Stimulated activated naive B cell treated with anti-CD40 and anti-IgM and Interleukin-4, amounts not matched to agents 10 μg/mL and 1 μg/mL and 100 μg/mL, for 72 hours (primary cell): ENCODE data around the gene PITPNC1.
"Not testable (repeated sequence)": the region's sequence is repeated elsewhere in the genome, so short reads cannot be mapped to it uniquely, and the experiment has no call there.

ENCODE experiments used
- ATAC-seq, 2 donors: fragments of 150-1000 bp; cut with Tn5 transposase; replicated peaks; 2 replicates each; pipeline ENCODE4 v1.10.0; 2021; ENCODE audit warnings: moderate library complexity in 1 of 2
- DNase-seq: peaks from one replicate; pipeline ENCODE4 v3.0.0; 2021
- H3K27ac Mint-ChIP-seq: one replicate; pipeline ENCODE4 v1.8.0; 2022; ENCODE audit warnings: mild to moderate bottlenecking, mixed read lengths
- H3K27me3 Mint-ChIP-seq, 2 donors: one replicate each; pipeline ENCODE4 v1.8.0; 2022; ENCODE audit warnings: mixed read lengths in 2 of 2
- H3K36me3 Mint-ChIP-seq, 2 donors: one replicate each; pipeline ENCODE4 v1.8.0; 2022; ENCODE audit warnings: mixed read lengths in 2 of 2, mild to moderate bottlenecking in 1 of 2
- H3K4me1 Mint-ChIP-seq, 2 donors: one replicate each; pipeline ENCODE4 v1.8.0; 2022; ENCODE audit warnings: mixed read lengths in 2 of 2, mild to moderate bottlenecking in 1 of 2
- H3K4me3 Mint-ChIP-seq, 2 donors: one replicate each; pipeline ENCODE4 v1.8.0; 2022; ENCODE audit warnings: mild to moderate bottlenecking in 2 of 2, mixed read lengths in 2 of 2, moderate library complexity in 1 of 2
- H3K9me3 Mint-ChIP-seq, 2 donors: one replicate each; pipeline ENCODE4 v1.8.0; 2022; ENCODE audit warnings: mixed read lengths in 2 of 2, mild to moderate bottlenecking in 1 of 2

Gene PITPNC1

GRCh38 chr17:67629971-67630320 lies 252.9 kb downstream of the PITPNC1 start:
- H3K27ac Mint-ChIP-seq: no peak overlapping the region
- no peak for ATAC-seq
- DNase-seq: no peak

GRCh38 chr17:67630836-67631235 lies 253.8 kb downstream of the PITPNC1 start:
- peaks cover 24 to 31% of the 10 kb centered on the region in 2 donors for H3K36me3 Mint-ChIP-seq
- not testable (repeated sequence) for H3K27ac Mint-ChIP-seq, H3K27me3 Mint-ChIP-seq, ATAC-seq, DNase-seq, H3K4me3 Mint-ChIP-seq, H3K4me1 Mint-ChIP-seq
- H3K9me3 Mint-ChIP-seq: peaks cover 8 to 12% of the 10 kb centered on the region in 2 donors

More at GRCh38 chr17:67629971-67630320, 252.9 kb downstream of the PITPNC1 start:
- Mint-ChIP-seq H3K36me3 (peaks cover 23 to 25% of the 10 kb centered on the region in 2 donors), H3K27me3 (no peaks in the 10 kb centered on the region), H3K9me3 (peaks cover 8 to 12% of the 10 kb centered on the region in 2 donors), H3K4me3 (no peak overlapping the region), H3K4me1 (no peaks in the 10 kb centered on the region)

DNA sequence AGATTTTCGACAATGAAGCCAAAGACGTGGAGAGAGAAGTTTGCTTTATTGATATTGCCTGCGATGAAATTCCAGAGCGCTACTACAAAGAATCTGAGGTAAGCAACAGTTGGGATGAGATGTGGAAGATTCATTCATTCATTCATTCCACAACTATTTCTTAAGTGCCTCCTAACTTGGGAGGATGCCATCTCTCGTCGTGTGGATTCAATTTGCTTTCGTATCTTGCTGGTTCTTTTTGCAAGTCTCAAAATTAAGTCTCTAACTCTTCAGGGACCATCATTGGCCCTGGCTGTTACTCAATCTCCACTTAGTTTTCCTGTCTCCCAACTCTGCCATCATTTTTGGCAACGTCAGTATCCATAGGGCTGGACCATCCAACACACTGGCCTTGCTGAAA lies 255.1 kb downstream of the PITPNC1 start:
- H3K27me3 Mint-ChIP-seq: no peaks in the 10 kb centered on the region
- DNase-seq (no peak), ATAC-seq (no peak)
- H3K4me3 Mint-ChIP-seq: no peak overlapping the region
- H3K36me3 Mint-ChIP-seq: peaks cover 21 to 31% of the 10 kb centered on the region in 2 donors
- peaks cover 8 to 12% of the 10 kb centered on the region in 2 donors for H3K9me3 Mint-ChIP-seq
- H3K4me1 Mint-ChIP-seq: no peaks in the 10 kb centered on the region
- no peak overlapping the region for H3K27ac Mint-ChIP-seq

- Mint-ChIP-seq H3K27me3 (no peaks in the 10 kb centered on the region), H3K4me1 (no peaks in the 10 kb centered on the region), H3K4me3 (no peak overlapping the region), H3K9me3 (peaks cover 0 to 1% of the 10 kb centered on the region in 2 donors), H3K36me3 (peaks cover 14 to 21% of the 10 kb centered on the region in 2 donors), H3K27ac (no peak overlapping the region)
- no peak for ATAC-seq
- DNase-seq: no peak
These were observed 256.7 kb downstream of the PITPNC1 start for GRCh38 chr17:67633751-67634211.

GRCh38 chr17:67635681-67636080 lies 258.6 kb downstream of the PITPNC1 start:
- Mint-ChIP-seq H3K4me3 (no peak overlapping the region), H3K27me3 (no peaks in the 10 kb centered on the region), H3K4me1 (no peaks in the 10 kb centered on the region), H3K27ac (no peak overlapping the region), H3K36me3 (peaks cover 14 to 21% of the 10 kb centered on the region in 2 donors), H3K9me3 (no peaks in the 10 kb centered on the region)
- ATAC-seq (no peak), DNase-seq (no peak)

GRCh38 chr17:67636312-67636711 lies 259.2 kb downstream of the PITPNC1 start:
- no peaks in the 10 kb centered on the region for H3K9me3 Mint-ChIP-seq
- ATAC-seq (no peak), DNase-seq (no peak)
- H3K4me3 Mint-ChIP-seq: no peak overlapping the region
- H3K36me3 Mint-ChIP-seq: peaks cover 14 to 21% of the 10 kb centered on the region in 2 donors
- H3K27me3 Mint-ChIP-seq: no peaks in the 10 kb centered on the region
- H3K27ac Mint-ChIP-seq: no peak overlapping the region
- no peaks in the 10 kb centered on the region for H3K4me1 Mint-ChIP-seq

GRCh38 chr17:67636834-67637520 lies 259.9 kb downstream of the PITPNC1 start:
- H3K4me3 Mint-ChIP-seq: no peak overlapping the region
- peaks cover 12 to 17% of the 10 kb centered on the region in 2 donors for H3K36me3 Mint-ChIP-seq
- DNase-seq (no peak), ATAC-seq (no peak)
- H3K9me3 Mint-ChIP-seq: no peaks in the 10 kb centered on the region
- no peaks in the 10 kb centered on the region for H3K27me3 Mint-ChIP-seq
- no peaks in the 10 kb centered on the region for H3K4me1 Mint-ChIP-seq
- no peak overlapping the region for H3K27ac Mint-ChIP-seq

DNA sequence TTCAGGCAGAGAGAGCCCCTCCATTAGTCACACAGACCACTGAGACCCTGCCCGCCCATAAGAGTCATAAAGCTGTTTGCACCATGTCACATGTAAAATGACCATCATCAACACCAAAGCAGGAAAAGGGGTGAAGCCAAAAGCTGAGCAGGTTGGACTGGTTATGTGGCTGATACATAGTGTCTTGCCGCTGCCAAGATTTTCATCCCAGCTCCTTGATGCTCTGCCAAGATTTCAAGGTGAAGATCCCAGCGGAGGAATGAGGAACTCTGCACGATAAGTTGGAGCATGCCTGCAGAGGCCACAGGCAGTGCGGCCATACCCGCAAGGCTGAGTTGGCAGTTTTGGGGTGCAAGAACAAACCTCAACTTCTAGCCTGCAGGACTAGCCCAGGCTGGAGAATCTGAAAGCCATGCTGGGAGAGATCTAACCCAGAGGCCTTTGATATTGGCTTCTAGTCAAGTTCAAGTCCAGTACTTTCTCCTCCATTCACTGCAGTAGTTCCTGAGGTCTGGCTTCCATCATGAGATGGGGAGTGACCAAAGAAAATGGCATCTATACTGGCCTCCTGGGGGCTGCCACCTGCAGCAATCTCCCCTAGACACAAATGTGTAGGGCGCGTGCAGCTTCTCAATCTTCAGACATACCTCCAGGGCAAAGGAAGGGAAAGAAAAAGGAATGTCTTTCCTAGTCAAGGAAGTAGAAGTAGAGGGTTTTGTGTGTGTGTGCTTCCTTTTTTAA lies 261.0 kb downstream of the PITPNC1 start:
- H3K4me3 Mint-ChIP-seq: no peak overlapping the region
- H3K27me3 Mint-ChIP-seq: no peaks in the 10 kb centered on the region
- peaks cover 3 to 6% of the 10 kb centered on the region in 2 donors for H3K36me3 Mint-ChIP-seq
- no peaks in the 10 kb centered on the region for H3K4me1 Mint-ChIP-seq
- ATAC-seq: no peak
- no peaks in the 10 kb centered on the region for H3K9me3 Mint-ChIP-seq
- H3K27ac Mint-ChIP-seq: no peak overlapping the region
- DNase-seq: no peak

DNA sequence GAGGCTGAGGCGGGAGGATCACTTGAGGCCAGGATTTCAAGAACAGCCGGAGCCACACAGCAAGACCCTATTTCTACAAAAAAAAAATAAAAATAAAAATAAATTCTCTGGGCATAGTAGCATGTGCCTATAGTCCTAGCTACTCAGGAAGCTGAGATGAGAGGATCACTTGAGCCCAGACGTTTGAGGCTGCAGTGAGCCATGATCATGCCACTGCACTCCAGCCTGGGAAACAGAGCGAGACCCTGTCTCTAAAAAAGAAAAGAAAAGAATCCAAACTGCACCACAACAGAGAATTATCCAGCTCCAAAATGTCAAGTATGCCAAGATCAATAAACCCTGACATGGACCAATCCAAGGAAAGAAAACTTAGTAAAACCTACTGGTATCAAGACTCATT lies 261.8 kb downstream of the PITPNC1 start:
- H3K9me3 Mint-ChIP-seq: no peaks in the 10 kb centered on the region
- DNase-seq (no peak), ATAC-seq (no peak)
- H3K27ac Mint-ChIP-seq: no peak overlapping the region
- no peaks in the 10 kb centered on the region for H3K27me3 Mint-ChIP-seq
- no peaks in the 10 kb centered on the region for H3K4me1 Mint-ChIP-seq
- H3K36me3 Mint-ChIP-seq: peaks cover 3 to 6% of the 10 kb centered on the region in 2 donors
- H3K4me3 Mint-ChIP-seq: no peak overlapping the region

DNA sequence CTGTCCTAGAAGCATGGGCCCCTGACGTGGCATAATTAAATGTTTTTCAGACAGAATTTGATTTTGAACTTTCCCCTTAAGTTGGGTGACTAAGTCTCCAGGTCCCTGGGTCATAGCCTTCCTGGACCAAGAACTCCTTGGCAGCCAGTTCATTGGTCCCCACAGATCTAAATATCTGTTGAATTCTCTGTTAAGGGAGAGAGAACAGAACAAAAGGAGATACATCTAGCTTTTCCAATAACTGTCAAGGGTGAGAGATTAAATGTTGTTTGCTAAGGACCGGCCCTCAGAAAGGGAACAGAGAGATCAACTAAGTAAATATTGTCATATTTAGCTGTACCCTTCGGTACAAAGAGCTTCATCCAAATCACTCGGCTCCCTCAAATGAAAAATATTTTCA lies 262.5 kb downstream of the PITPNC1 start:
- Mint-ChIP-seq H3K4me3 (no peak overlapping the region), H3K9me3 (no peaks in the 10 kb centered on the region), H3K36me3 (peaks cover 3 to 6% of the 10 kb centered on the region in 2 donors), H3K4me1 (no peaks in the 10 kb centered on the region), H3K27ac (no peak overlapping the region), H3K27me3 (no peaks in the 10 kb centered on the region)
- ATAC-seq (no peak), DNase-seq (no peak)

DNA sequence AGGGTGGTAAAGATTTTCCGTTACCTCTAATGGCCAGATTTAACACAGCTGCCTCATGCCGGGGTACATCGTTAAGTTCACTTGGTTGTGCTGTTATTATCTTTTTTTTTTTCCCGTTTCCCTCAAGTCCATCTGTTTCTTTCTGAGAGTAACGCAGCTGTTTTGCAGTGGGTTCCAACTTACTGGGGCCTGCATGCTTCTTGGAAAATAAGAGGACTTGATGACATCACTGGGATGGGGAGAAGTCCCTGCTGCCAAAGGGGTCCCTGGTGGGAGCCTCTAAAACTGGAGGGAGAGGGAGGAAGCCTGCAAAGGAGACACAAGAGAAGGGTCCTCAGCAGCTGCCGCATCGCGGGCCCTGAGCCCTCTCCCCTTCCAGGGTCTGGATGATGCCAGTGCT lies 262.9 kb downstream of the PITPNC1 start:
- no peaks in the 10 kb centered on the region for H3K4me1 Mint-ChIP-seq
- ATAC-seq (no peak), DNase-seq (no peak)
- H3K27ac Mint-ChIP-seq: no peak overlapping the region
- H3K4me3 Mint-ChIP-seq: no peak overlapping the region
- H3K36me3 Mint-ChIP-seq: peaks cover 3 to 6% of the 10 kb centered on the region in 2 donors
- H3K9me3 Mint-ChIP-seq: no peaks in the 10 kb centered on the region
- H3K27me3 Mint-ChIP-seq: no peaks in the 10 kb centered on the region

DNA sequence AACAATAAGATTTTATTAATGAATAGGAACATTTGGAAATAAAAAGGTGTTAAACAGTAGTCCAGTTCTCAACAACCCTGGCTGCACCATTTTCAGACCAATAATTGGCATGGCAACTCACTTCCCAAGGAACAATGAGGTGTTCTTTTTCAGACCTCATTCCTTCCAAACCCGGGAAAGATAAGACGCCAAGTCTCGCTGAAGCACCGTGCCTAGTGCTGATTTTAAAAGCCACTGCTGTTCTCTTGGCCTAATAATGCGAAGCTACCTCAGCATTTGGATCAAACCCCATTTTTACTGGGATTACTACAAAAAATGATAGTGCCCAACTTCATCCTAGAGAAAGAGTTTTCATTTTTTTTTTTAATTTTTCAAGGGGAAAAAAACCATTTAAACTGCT lies 265.4 kb downstream of the PITPNC1 start:
- no peak for DNase-seq
- H3K27ac Mint-ChIP-seq: no peak overlapping the region
- H3K36me3 Mint-ChIP-seq: no peaks in the 10 kb centered on the region
- no peaks in the 10 kb centered on the region for H3K4me1 Mint-ChIP-seq
- ATAC-seq: no peak
- H3K9me3 Mint-ChIP-seq: no peaks in the 10 kb centered on the region
- no peak overlapping the region for H3K4me3 Mint-ChIP-seq
- H3K27me3 Mint-ChIP-seq: no peaks in the 10 kb centered on the region

DNA sequence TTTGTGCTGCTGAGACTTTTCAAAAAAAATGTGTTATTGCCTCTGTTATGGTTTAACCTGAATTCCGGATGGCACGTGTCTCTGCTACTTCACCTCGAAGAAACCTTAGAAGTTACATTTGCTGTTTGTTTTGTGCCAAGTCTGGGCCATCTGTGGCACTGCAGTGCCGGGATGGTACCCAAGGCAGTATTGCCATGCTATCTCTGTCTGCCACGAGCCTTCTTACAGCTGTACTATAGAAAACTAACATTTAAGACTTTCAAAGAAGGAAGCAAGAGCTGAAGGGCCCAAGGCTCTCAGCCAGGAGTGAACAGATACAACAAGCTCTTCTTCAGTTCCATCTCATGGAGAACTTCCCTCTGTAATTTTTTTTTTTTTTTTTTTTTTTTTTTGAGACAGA lies 267.0 kb downstream of the PITPNC1 start:
- no peaks in the 10 kb centered on the region for H3K36me3 Mint-ChIP-seq
- H3K4me1 Mint-ChIP-seq: no peaks in the 10 kb centered on the region
- H3K27ac Mint-ChIP-seq: no peak overlapping the region
- ATAC-seq: no peak
- DNase-seq: no peak
- H3K27me3 Mint-ChIP-seq: no peaks in the 10 kb centered on the region
- H3K4me3 Mint-ChIP-seq: no peak overlapping the region
- H3K9me3 Mint-ChIP-seq: no peaks in the 10 kb centered on the region

DNA sequence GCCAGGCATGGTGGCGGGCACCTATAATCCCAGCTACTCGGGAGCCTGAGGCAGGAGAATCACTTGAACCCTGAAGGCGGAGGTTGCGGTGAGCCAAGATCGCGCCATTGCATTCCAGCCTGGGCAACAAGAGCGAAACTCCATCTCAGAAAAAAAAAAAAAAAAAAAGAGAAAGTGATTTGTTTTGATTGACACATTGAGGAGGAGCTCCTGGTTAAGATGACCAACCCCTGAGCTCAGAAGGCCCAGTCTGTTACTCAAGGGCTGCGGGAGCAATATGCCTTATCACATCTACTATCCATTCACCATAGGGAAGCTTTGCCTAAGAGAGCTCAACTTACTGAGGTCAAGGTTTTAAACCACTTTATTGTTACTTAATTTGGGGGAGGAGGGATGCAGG lies 268.1 kb downstream of the PITPNC1 start:
- not testable (repeated sequence) for H3K36me3 Mint-ChIP-seq, DNase-seq, H3K27ac Mint-ChIP-seq, H3K4me3 Mint-ChIP-seq, H3K4me1 Mint-ChIP-seq, ATAC-seq, H3K9me3 Mint-ChIP-seq, H3K27me3 Mint-ChIP-seq

- no peak overlapping the region for H3K4me3 Mint-ChIP-seq
- DNase-seq: no peak
- H3K4me1 Mint-ChIP-seq: peaks cover 3 to 13% of the 10 kb centered on the region in 2 donors
- ATAC-seq: no peak
- no peak overlapping the region for H3K27ac Mint-ChIP-seq
- H3K9me3 Mint-ChIP-seq: no peaks in the 10 kb centered on the region
- H3K27me3 Mint-ChIP-seq: no peaks in the 10 kb centered on the region
- no peaks in the 10 kb centered on the region for H3K36me3 Mint-ChIP-seq
These were observed 269.4 kb downstream of the PITPNC1 start for GRCh38 chr17:67646472-67646871.
